Lung microvascular endothelial cell (primary cell): ENCODE measurements around the gene ULK1. TPM values are rescaled to one million over a fixed set of nuclear protein-coding genes. Genes with fewer than 3 reads are reported as not detected.
A peak's percentile ranks its signal among the peaks of the same experiment; 100 is the strongest.

Experiments
- DNase-seq, 2 donors: peaks; one replicate each; pipeline versions ENCODE4 v3.0.0 to v3.0.0-alpha.2; 2010; ENCODE audit warnings: low read depth in 2 of 2
- total RNA-seq: library from RNA; depleted of rRNA; stranded (reverse); fragments of >200 nt; gene quantifications from 2 replicates; pipeline ENCODE4 v1.2.1, GENCODE V29; 2014

ULK1 gene
- total RNA-seq, 1 donor from 2014 or later, result 6.9 TPM

- no peak for DNase-seq
Measured at GRCh38 chr12:131962069-131962468, 67.6 kb downstream of the ULK1 start.

- DNase-seq, result peak in 1 of 2 donors; percentile 45
Measured at GRCh38 chr12:131963381-131963780, 69.0 kb downstream of the ULK1 start.

- no peak for DNase-seq
Measured at GRCh38 chr12:131965073-131965472, 70.7 kb downstream of the ULK1 start.

- DNase-seq, result peak in 1 of 2 donors; percentile 18
Measured at GRCh38 chr12:131971226-131971625, 76.8 kb downstream of the ULK1 start.

Other genes with a start within 250 kb of the ULK1 start
- gene SFSWAP, start 183.5 kb upstream of the ULK1 start, total RNA-seq, result 11.1 and 15.9 TPM in 2 replicates
- 5.0 and 9.9 TPM in 2 replicates for gene MMP17, start 66.2 kb upstream of the ULK1 start, total RNA-seq
- gene PUS1, start 34.7 kb downstream of the ULK1 start, total RNA-seq, result 5.0 and 7.5 TPM in 2 replicates
- gene EP400, start 55.3 kb downstream of the ULK1 start, total RNA-seq, result 5.7 and 6.7 TPM in 2 replicates
- 3.7 and 5.8 TPM in 2 replicates for gene DDX51, start 249.7 kb downstream of the ULK1 start, total RNA-seq
- gene NOC4L, start 249.8 kb downstream of the ULK1 start, total RNA-seq, result 9.9 and 10.2 TPM in 2 replicates